H1 (cell line): ENCODE data around the gene SENP7. TPM values are rescaled to one million over a fixed set of nuclear protein-coding genes. Genes with fewer than 3 reads are reported as not detected.

Experiments
- CTCF ChIA-PET: fragments of 300-600 bp; sonication (Branson Sonifier 250); formaldehyde crosslinking; loops from one replicate; lab custom pipeline; 2021; ENCODE audit not compliant: partially characterized antibody; lab: Charles Lee
- POLR2A ChIA-PET: fragments of 300-600 bp; sonication (Branson Sonifier 250); formaldehyde crosslinking; loops from one replicate; lab custom pipeline; 2021; ENCODE audit warnings: inconsistent platforms; ENCODE audit not compliant: partially characterized antibody; lab: Charles Lee
- DNase-seq, 2 experiments: peaks; one replicate each; pipeline versions ENCODE4 v3.0.0 to v3.0.0-alpha.2; 2010 to 2022; ENCODE audit warnings: low spot score in 2 of 2, low read depth in 1 of 2, mixed read lengths in 1 of 2
- FAIRE-seq: peaks from 2 replicates; lab custom pipeline; 2011; peaks lifted over from hg19 to GRCh38; lab: Jason Lieb, UNC
- H2AFZ ChIP-seq: 2 replicates; pipeline ENCODE4 v1.8.1; 2012; ENCODE audit warnings: low read length, inconsistent platforms
- H2AK5ac ChIP-seq: 2 replicates; pipeline ENCODE4 v1.6.1; 2013; ENCODE audit warnings: low read depth, low read length
- H2BK120ac ChIP-seq: replicated peaks from 2 replicates; pipeline ENCODE3; 2013; ENCODE audit warnings: low read depth, low read length, inconsistent platforms
- H2BK12ac ChIP-seq: 2 replicates; pipeline ENCODE4 v1.6.1; 2013; ENCODE audit warnings: low read depth, low read length
- H2BK15ac ChIP-seq: 2 replicates; pipeline ENCODE4 v1.6.1; 2013; ENCODE audit warnings: low read length
- H2BK20ac ChIP-seq: 2 replicates; pipeline ENCODE4 v1.6.1; 2013; ENCODE audit warnings: low read length
- H2BK5ac ChIP-seq: 2 replicates; pipeline ENCODE4 v1.6.1; 2013; ENCODE audit warnings: low read depth, low read length
- H3K14ac ChIP-seq: 2 replicates; pipeline ENCODE4 v1.6.1; 2013; ENCODE audit warnings: inconsistent platforms; ENCODE audit not compliant: insufficient read length
- H3K18ac ChIP-seq: 2 replicates; pipeline ENCODE4 v1.6.1; 2013; ENCODE audit warnings: low read length; ENCODE audit errors: extremely low read depth
- H3K23ac ChIP-seq: 2 replicates; pipeline ENCODE4 v1.6.1; 2013; ENCODE audit warnings: inconsistent platforms; ENCODE audit not compliant: insufficient read length
- H3K23me2 ChIP-seq: 2 replicates; pipeline ENCODE4 v1.6.1; 2013; ENCODE audit warnings: low read depth, low read length
- H3K27ac ChIP-seq: 2 replicates; pipeline ENCODE4 v1.6.1; 2011; ENCODE audit warnings: low read depth, low read length, inconsistent platforms
- H3K27me3 ChIP-seq, 4 experiments: replicated peaks in 1 of 4; 1 replicate in 1 of 4; 2 replicates in 3 of 4; pipeline versions ENCODE4 v1.6.1 to v1.8.1; 2011 to 2013; ENCODE audit warnings: low read length in 3 of 4, mild to moderate bottlenecking in 3 of 4, inconsistent platforms in 2 of 4, mixed read lengths in 2 of 4, moderate library complexity in 1 of 4; ENCODE audit not compliant: control insufficient read depth in 3 of 4, insufficient read depth in 3 of 4; ENCODE audit errors: extremely low read depth in 1 of 4
- H3K36me3 ChIP-seq, 4 experiments: 2 replicates each; pipeline versions ENCODE4 v1.6.1 to v1.8.1; 2011 to 2013; ENCODE audit warnings: mild to moderate bottlenecking in 4 of 4, low read length in 3 of 4, moderate library complexity in 2 of 4, control low read depth in 1 of 4, inconsistent platforms in 1 of 4; ENCODE audit not compliant: insufficient read depth in 4 of 4, control insufficient read depth in 2 of 4
- H3K4ac ChIP-seq: replicated peaks from 2 replicates; pipeline ENCODE3; 2013; ENCODE audit warnings: low read length, low read depth, mixed read lengths, inconsistent platforms; ENCODE audit not compliant: insufficient read length
- H3K4me1 ChIP-seq, 4 experiments: replicated peaks in 1 of 4; 1 replicate in 1 of 4; 2 replicates in 3 of 4; pipeline versions ENCODE4 v1.6.1 to v1.8.1; 2011 to 2013; ENCODE audit warnings: low read length in 3 of 4, inconsistent platforms in 2 of 4, mixed read lengths in 1 of 4; ENCODE audit not compliant: insufficient read depth in 4 of 4, control insufficient read depth in 3 of 4
- H3K4me2 ChIP-seq, 2 experiments: 2 replicates each; pipeline versions ENCODE4 v1.6.1 to v1.8.1; 2011 to 2013; ENCODE audit warnings: low read depth in 2 of 2, low read length in 2 of 2, control low read depth in 1 of 2, inconsistent platforms in 1 of 2, mild to moderate bottlenecking in 1 of 2; ENCODE audit not compliant: insufficient read depth in 1 of 2
- H3K4me3 ChIP-seq, 4 experiments: fragments of 200-600, 300-600 bp in 1 of 4; sonication (generic), shearing (Covaris generic), sonication (Bioruptor Twin) in 1 of 4; 2 replicates each; pipeline versions ENCODE4 v1.5.1 to v1.8.1; 2011 to 2016; ENCODE audit warnings: low read length in 4 of 4, low read depth in 3 of 4, control low read depth in 2 of 4, inconsistent platforms in 2 of 4, mild to moderate bottlenecking in 2 of 4, mixed read lengths in 1 of 4, moderate library complexity in 1 of 4; ENCODE audit not compliant: insufficient read depth in 2 of 4; ENCODE audit errors: extremely low read depth in 1 of 4
- H3K56ac ChIP-seq: replicated peaks from 2 replicates; pipeline ENCODE3; 2013; ENCODE audit warnings: low read depth, mild to moderate bottlenecking, mixed read lengths, low read length, inconsistent platforms; ENCODE audit not compliant: insufficient read length
- H3K79me1 ChIP-seq: 2 replicates; pipeline ENCODE4 v1.6.1; 2013; ENCODE audit warnings: low read depth, low read length, control low read depth
- H3K79me2 ChIP-seq, 2 experiments: 2 replicates each; pipeline versions ENCODE4 v1.6.1 to v1.8.1; 2012 to 2013; ENCODE audit warnings: low read length in 2 of 2, mild to moderate bottlenecking in 2 of 2, inconsistent platforms in 1 of 2; ENCODE audit not compliant: insufficient read depth in 2 of 2, control insufficient read depth in 1 of 2
- H3K9ac ChIP-seq, 4 experiments: replicated peaks in 1 of 4; 1 replicate in 1 of 4; 2 replicates in 3 of 4; pipeline versions ENCODE4 v1.6.1 to v1.8.1; 2011 to 2013; ENCODE audit warnings: low read depth in 3 of 4, low read length in 3 of 4, control low read depth in 2 of 4, mild to moderate bottlenecking in 2 of 4, moderate library complexity in 2 of 4, inconsistent platforms in 1 of 4; ENCODE audit errors: extremely low read depth in 1 of 4
- H3K9me3 ChIP-seq, 2 experiments: 2 replicates each; pipeline versions ENCODE4 v1.6.1 to v1.8.1; 2012 to 2013; ENCODE audit warnings: mild to moderate bottlenecking in 2 of 2, moderate library complexity in 2 of 2, control low read depth in 1 of 2, inconsistent platforms in 1 of 2, low read depth in 1 of 2, low read length in 1 of 2, mixed read lengths in 1 of 2; ENCODE audit not compliant: insufficient read depth in 2 of 2
- H4K20me1 ChIP-seq, 2 experiments: replicated peaks in 1 of 2; 2 replicates each; pipeline versions ENCODE3 to v1.8.1; 2011 to 2013; ENCODE audit warnings: inconsistent platforms in 2 of 2, low read length in 2 of 2, mild to moderate bottlenecking in 1 of 2; ENCODE audit not compliant: insufficient read depth in 2 of 2, control insufficient read depth in 1 of 2
- H4K5ac ChIP-seq: 2 replicates; pipeline ENCODE4 v1.6.1; 2013; ENCODE audit warnings: low read length, low read depth, mixed read lengths, inconsistent platforms; ENCODE audit not compliant: insufficient read length
- H4K8ac ChIP-seq: 2 replicates; pipeline ENCODE4 v1.8.0; 2013; ENCODE audit warnings: mild to moderate bottlenecking, moderate library complexity, low read length, inconsistent platforms; ENCODE audit not compliant: insufficient read depth; ENCODE audit errors: extremely low read depth
- H4K91ac ChIP-seq: replicated peaks from 2 replicates; pipeline ENCODE3; 2013; ENCODE audit warnings: low read length, mixed read lengths, inconsistent platforms; ENCODE audit not compliant: insufficient read length
- WGBS, 2 experiments: shearing (Covaris generic) in 1 of 2; methylation state at CpG; one replicate each; pipeline versions ENCODE4 v1.1.6 to v1.1.7; 2013 to 2015; ENCODE audit warnings: low lambda C conversion rate in 2 of 2, mixed read lengths in 2 of 2, inconsistent platforms in 1 of 2, low coverage in 1 of 2, missing lambda C conversion rate in 1 of 2; ENCODE audit not compliant: insufficient replicate concordance in 2 of 2, insufficient coverage in 1 of 2, insufficient read length in 1 of 2; ENCODE audit errors: extremely low coverage in 1 of 2, missing lambda C conversion rate in 1 of 2; 5-methylcytosine and 5-hydroxymethylcytosine counted together
- polyA plus RNA-seq, 7 experiments: library from polyadenylated mRNA; depleted of rRNA in 3 of 7; stranded (reverse) in 5 of 7; unstranded in 2 of 7; fragments of >200 nt in 5 of 7; fragments of 200-250 nt in 2 of 7; gene quantifications; 1 replicate in 5 of 7; 2 replicates in 1 of 7; 4 replicates in 1 of 7; pipeline versions ENCODE4 v1.2.1 to v1.2.3, GENCODE V29; 2011 to 2013; ENCODE audit warnings: missing spikeins in 2 of 7, mixed read lengths in 2 of 7
- total RNA-seq: library from RNA; stranded (reverse); fragmentation: NEBNext Ultra II Directional; extraction: Animal tissue kit (Norgen Biotek cat#: 25700); gene quantifications from 2 replicates; pipeline ENCODE4 v1.2.1, GENCODE V29; 2021

Gene SENP7
- total and polyA plus RNA-seq, 2 of the 8 experiments (the other 6 are each of a cell fraction or from before 2014, with no cell fraction given) = 2.8 to 7.8 TPM

- DNase-seq (no peak), FAIRE-seq (no peak)
- CTCF ChIA-PET = no interaction called here
- POLR2A ChIA-PET = interaction anchor here (0.7 kb wide), 1 partner anchor 47 kb away, joined by 3 read pairs; no protein-coding TSS in a partner anchor
- no peaks in the 10 kb centered on the region for H4K20me1 ChIP-seq
- H2BK12ac ChIP-seq = no peak overlapping the region
- no peak overlapping the region for H3K4me2 ChIP-seq
- H3K56ac ChIP-seq = no peak overlapping the region
- no peaks in the 10 kb centered on the region for H3K79me2 ChIP-seq
- no peak overlapping the region for H3K27ac ChIP-seq
- no peak overlapping the region for H3K4ac ChIP-seq
- H2AFZ ChIP-seq = no peak overlapping the region
- WGBS, 2 experiments = 92% methylated on average over 2 of the region's 2 CpGs; no CpG with 5 or more reads in 1 of the 2 experiments
- H3K4me1 ChIP-seq = no peaks in the 10 kb centered on the region
- no peaks in the 10 kb centered on the region for H3K79me1 ChIP-seq
- no peaks in the 10 kb centered on the region for H3K36me3 ChIP-seq
- H3K14ac ChIP-seq = no peak overlapping the region
- H4K5ac ChIP-seq = no peak overlapping the region
- H4K91ac ChIP-seq = no peak overlapping the region
- H3K23me2 ChIP-seq = no peaks in the 10 kb centered on the region
- no peak overlapping the region for H2BK15ac ChIP-seq
- H2BK20ac ChIP-seq = no peak overlapping the region
- H3K9ac ChIP-seq = no peak overlapping the region
- no peak overlapping the region for H3K4me3 ChIP-seq
- H4K8ac ChIP-seq = no peak overlapping the region
- no peak overlapping the region for H3K18ac ChIP-seq
- H3K27me3 ChIP-seq = no peaks in the 10 kb centered on the region
- no peak overlapping the region for H3K23ac ChIP-seq
- no peaks in the 10 kb centered on the region for H3K9me3 ChIP-seq
- H2BK120ac ChIP-seq = no peak overlapping the region
- H2BK5ac ChIP-seq = no peak overlapping the region
- H2AK5ac ChIP-seq = no peak overlapping the region
These were observed 54.6 kb downstream of the SENP7 start for GRCh38 chr3:101458387-101458786.
